Putamen (tissue), 1 donor: ENCODE results near the gene USP15.

Source experiments
- DNase-seq: peaks from one replicate; pipeline ENCODE4 v3.0.0-alpha.2; 2016; ENCODE audit warnings: low spot score

USP15 gene

DNA sequence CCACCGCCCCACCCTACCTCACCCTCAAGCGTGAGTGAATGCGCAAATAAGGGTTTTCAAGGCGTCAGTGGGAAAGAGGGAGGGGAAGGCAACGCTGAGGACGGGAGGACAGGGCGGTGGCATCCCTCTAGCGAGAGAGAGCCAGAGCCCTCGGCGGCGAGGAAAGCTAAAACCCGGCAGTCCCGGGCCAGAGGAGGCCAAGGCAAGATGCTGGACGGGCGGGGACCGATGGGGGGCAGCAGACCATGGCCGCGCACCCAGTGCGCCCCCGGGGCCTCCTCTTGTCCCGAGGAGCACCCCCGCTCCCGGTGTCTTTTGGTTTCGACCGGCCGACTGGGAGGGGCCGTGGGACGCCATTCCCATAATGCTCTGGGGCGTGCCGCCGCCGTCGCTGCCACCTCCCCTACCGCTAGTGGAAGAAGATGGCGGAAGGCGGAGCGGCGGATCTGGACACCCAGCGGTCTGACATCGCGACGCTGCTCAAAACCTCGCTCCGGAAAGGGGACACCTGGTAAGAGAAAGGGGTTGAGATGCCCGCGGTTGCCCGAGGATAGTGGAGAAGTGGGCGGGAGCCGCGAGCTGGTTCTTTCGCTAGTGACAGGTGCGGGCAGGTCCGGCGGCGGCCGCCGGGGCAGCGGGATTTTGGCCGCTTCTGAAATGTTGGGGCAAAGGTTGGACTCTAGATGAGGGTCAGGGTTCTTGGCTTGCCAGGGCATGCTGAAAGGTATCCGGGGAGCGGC is at the start of gene USP15:
Gene USP15, plus strand, starts transcription at position 412 of the 740 bp plus-strand sequence. Its CDS starts 11 bp downstream, at position 423.
- peak; percentile 95 for DNase-seq

DNA sequence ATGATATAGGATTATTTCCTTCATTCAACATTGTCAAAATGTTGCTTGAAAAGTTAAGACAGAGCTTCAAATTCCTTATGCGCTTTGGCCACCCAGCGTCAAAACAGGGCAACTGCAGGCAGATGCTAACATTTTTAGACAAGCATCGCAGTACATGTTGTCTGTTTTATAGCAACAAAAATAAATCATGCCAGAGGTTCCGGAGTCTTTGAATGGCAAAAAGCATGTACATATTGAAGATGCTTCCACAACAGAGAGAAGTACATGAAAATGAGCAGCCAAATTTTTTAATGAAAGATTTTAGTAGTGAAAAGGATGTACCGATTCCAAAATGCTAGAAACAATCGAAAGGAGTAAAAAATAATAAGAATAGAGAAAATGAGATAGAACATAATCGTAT is 49.8 kb upstream of the USP15 start:
- no peak for DNase-seq

DNA sequence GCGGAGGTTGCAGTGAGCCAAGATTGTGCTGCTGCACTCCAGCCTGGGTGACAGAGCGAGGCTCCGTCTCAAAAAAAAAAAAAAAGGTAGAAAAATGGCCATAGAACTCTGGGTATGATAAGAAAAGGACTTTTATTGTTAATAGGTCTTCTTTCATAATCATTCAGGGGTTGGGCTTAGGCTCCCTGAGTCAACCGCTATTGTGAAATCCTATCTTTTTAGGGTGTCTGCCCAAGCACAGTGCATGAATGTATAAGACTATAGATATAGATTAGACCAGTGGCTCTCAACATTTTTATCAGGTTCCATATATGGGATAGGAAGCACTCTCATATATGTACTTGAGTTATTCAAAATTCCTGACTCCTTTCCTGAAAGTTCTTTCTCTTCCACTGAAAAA is 48.7 kb upstream of the USP15 start:
- DNase-seq: no peak

DNA sequence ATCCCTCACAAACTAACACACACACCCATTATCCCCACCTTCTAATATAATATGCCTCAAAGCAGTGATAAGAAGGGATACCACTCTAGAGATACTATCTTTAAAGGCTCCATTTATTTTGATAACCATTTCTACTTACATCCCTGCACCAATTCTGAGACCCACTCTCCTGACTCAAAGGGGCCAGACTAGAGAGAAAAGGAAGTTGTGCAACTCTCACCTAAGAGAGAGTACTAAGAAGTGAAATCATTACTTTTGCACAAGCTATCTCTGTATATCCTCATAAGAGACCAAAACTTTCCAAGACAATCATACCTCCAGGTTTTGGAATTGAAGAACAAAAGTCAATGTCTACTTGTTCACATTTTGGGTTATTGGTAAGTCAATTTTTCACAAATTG is 45.4 kb upstream of the USP15 start:
- no peak for DNase-seq

DNA sequence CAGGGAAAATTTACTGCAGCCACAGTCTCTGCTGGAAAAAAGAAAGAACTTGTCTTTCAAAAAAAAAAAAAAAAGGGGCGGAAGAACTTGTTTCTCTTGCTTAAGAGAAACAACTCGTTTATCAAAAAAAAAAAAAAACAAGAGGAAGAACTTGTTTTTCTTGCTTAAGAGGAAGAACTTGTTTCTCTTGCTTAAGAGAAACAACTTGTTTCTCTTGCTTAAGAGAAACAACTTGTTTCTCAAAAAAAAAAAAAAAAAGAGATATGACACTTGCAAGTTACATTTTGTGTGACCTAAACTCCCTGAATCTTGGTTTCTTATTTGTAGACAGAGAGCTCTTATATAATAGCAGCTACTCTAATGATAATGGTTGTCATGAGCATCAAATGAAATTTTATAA is 44.7 kb upstream of the USP15 start:
- no peak for DNase-seq

DNA sequence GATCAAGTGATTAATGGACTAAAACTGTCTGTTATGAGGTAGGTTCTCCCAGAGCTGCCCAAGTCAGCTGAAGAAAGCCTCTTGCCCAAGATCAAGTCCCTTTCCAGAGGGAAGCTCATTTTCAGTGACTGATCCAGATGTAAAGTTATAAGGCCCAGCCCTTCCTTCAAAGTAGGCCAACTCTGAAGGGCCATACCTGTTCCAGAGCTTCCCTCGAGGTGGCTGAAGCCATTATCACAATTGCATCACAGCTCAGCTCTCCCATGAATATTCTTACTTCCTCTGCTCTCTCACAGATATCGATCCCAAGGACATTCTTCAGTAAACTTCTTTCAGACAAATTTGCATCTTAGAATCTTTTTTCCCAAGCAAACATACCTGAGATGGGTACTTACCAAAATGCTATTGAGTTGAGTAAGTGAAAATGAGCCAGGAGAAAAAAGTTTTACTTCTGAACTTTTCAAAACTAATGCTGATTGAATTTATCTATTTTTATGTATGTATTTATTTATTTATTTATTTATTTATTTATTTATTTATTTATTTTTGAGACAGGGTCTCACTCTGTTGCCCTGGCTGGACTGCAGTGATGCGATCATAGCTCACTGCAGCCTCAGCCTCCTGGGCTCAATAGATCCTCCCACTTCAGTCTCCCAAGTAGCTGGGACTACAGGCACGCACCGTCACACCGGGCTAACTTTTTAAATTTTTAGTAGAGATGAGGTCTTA is 42.6 kb upstream of the USP15 start:
- DNase-seq: no peak

DNA sequence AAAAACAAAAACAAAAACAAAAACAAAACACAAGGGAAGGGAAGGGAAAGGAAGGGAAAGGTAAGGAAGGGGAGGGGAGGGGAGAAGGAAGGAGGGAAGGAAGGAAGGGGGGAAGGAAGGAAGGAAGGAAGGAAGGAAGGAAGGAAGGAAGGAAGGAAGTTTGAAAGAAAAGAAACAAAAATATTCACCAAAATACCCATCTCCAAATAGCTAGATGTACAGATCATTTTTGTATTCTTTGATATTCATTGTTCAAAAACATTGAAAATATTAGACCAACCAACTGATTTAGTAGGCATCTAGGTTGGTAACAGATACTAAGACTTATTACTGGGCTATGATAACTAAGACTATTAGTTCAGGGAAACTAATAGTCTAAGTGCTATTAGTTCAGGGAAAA is 39.1 kb upstream of the USP15 start:
- DNase-seq: no peak

DNA sequence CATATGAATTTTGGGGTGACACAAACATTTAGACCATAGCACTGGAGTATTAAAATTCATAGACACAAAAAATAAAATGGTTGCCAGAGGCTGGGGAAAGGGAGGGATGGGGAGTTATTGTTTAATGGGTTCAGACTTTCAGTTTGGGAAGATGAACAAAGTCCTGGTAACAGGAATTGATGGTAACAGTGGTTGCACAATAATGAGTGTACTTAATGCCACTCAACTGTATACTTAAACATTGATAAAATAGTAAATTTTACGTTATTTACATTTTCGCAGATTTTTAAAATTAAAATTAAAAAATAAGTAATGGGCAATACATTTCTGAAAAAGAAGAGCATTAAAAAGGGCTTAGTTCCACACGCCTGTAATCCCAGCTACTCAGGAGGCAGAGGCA is 35.6 kb upstream of the USP15 start:
- DNase-seq: no peak

DNA sequence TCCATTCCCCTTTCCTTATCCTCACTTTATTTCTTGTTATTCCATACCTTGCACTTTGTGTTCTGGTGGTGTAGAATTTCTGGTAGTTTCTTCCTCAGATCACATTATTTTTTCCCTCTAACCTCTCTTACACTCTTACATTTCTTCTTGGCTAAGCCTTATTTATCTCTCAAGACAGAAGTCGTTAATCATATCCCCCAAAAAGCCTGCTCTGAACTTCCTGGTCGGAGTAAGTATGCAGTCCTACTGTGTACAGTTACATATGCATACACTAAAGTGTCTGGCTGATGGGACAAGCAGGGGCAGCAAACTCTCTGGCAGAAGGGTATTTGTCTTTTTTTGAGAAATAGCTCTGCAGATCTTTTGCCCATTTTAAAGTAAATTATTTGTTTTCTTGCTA is 33.1 kb upstream of the USP15 start:
- no peak for DNase-seq

DNA sequence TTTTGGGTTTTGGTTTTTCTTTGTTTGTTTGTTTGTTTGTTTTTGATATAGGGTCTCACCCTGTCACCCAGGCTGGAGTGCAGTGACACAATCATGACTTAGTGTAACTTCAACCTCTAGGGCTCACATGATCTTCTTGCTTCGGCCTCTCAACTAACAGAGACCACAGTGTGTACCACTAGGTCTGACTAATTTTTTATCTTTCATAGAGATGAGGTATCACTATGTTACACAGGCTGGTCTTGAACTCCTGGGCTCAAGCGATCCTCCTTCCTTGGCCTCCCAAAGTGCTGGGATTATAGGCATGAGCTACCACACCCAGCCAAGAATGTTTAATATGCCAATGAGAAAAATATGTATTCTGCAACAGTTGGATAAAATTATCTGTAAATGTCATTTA is 29.6 kb upstream of the USP15 start:
- DNase-seq: no peak

DNA sequence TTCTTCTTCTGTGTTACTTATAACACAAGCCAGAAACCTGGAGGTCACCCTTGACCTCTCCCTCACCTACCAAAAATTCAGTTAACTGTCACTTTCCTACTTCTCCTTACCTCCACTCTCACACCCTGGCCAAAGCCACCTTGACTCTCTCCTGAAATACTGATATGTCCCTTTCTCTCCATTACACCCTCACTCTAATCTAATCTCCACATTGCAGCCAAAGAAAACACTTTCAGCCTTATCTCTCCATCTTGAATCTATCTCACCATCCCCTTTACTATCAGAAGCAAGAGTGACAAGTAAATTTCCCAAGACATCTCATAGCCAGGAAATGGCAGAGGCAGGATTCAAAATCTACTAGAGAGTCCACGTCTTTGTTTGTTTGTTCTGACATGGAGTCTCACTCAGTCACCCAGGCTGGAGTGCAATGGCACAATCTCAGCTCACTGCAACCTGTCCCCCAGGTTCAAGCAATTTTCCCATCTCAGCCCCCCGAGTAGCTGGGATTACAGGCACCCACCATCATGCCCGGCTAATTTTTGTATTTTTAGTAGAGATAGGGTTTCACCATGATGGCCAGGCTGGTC is 28.0 kb upstream of the USP15 start:
- no peak for DNase-seq

DNA sequence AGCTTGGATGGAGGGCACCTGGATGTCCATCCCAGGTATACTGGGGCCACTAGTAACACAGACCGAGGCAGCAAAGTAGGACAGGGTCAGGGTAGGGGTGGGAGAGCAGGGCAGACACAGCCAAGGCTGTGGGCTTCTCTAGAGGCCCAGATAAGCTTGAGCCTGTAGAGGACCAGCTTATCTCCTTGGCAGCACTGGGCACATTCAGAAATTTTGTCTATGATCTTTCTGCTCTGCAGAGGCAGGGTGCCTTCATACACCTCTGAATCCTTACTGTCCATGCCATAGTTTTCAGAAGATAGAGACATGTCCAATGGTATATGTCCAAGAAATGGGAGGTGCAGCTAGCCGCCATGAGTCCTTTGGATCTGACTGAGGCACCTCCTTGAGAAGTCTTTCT is 26.4 kb upstream of the USP15 start:
- DNase-seq: no peak

DNA sequence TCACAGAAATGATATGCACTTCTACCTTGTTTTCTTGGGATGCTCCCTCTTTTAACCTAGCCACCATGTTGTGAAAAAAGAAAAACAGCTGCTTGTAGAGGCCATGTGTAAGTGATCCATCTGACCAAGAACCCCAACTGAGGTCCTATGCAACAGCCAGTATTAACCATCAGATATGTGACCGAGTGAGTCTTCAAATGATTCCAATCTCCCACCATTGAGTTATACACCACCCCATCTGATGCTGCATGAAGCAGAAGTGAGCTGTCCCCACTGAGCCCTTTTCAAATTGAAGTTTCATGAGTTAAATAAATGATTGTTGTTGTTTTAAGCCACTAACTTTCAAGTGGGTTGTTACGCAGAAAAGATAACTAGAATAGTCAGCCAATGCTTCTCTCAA is 20.6 kb upstream of the USP15 start:
- no peak for DNase-seq

DNA sequence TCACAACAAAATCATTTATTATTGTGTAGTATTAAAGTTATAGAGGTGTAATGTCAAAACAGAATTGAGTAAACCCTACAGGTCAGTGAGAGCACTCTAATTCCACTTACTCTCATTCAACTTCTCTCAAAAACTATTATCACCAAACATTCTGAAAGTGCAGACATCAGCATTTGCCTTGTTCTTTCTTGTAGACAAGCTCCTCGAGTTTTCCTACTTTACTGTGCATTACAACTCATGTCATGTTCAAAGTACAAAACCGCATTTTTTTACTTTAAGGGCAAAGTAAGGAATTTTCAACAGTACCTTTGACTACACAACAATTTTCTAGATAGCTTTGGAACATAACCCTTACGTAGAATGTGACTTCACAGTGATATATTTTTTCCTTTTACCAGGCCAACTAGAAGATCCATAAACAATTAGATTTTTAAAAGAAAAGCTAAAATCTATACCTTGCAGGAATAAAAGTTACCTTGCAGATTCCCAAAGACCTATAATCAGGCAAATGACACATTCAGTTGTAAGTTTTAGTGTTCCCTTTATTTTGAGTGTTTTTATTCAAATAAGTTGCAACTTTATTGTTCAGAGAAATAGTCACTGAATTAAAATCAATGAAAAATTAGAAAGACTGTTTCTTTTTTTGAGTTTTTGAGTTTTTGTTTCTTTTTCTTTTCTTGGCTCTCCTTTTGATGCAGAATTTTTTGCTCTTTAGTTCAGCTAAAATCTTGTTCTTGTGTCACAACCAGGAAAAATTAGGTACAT is 12.7 kb upstream of the USP15 start:
- DNase-seq: no peak

DNA sequence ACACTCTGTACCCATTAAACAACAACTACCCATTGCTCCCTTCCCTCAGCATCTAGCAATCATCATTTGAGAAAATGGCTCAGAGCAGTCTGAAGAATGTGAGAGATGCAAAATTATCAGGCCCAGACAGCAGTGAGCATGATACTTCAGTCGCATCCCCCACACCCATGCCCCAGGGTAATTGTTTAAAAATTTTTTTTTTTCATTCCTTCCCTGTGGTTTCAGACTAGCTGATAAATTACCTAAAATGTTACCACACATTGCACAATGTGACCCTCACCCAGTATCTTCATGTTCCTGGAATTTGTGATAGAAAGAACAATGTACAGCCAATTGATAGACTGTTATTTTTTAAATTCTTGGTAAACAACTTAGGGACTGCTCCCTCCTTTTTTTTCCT is 11.3 kb upstream of the USP15 start:
- DNase-seq: no peak

DNA sequence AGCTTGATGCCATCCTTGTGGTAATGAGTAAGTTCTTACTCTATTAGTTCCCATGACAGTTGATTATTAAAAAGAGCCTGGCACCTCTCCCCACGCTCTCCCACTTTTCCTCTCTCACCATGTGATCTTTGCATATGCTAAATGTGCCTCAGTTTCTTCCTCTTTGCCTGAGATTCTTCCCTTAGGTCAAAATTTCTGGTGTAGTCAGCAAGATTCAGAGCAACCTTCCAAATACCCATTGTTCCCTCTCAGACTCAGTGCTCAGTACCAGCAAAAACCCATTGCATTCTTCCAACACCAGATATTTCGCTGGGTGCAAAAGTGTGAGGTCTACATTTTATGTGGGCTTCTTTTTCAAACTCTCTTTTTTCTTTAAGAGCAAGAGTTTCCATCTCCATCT is 10.8 kb upstream of the USP15 start:
- no peak for DNase-seq

DNA sequence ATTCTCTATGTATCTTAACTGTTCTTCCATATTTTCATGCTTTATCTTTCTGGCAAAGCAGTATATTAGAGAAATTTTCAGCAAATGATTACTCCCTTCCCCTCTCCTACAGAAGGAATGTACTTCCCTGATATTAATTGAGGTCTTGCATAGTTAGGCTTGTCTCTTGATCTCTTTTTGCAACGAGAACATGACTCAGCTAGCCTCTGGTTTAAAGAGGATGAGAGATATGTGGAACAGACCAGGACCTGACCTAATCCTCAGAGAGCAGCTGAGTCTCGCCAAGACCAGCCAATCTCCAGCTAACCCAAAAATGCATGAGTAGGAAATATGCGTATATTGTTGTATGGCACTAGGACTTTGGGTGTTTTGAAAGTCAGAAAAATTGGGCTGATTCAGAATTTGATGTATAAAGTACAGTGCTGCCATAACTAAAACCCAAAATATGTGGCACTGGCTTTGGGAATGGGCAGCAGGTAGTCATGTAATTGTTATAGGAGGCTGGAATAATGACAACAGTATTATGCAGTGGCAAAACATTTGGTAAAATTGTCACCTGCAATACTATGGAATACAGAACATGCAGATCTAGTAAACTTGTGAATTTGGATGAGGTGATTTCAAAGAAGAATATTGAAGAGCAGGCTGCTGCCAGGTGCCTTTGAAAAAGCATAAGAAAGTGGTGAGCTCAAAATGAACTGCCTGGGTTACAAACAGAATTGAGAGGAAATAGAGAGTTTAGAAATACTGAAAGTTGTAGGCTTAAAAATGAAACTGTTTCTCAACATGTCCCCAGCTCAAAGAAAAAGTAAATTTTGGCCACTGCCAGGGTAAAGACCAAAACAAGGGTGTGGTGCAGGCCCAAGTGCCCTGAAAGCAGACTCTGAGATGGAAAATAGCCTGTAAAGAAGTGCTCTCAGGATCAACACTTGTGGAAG is 9.3 kb upstream of the USP15 start:
- no peak for DNase-seq

DNA sequence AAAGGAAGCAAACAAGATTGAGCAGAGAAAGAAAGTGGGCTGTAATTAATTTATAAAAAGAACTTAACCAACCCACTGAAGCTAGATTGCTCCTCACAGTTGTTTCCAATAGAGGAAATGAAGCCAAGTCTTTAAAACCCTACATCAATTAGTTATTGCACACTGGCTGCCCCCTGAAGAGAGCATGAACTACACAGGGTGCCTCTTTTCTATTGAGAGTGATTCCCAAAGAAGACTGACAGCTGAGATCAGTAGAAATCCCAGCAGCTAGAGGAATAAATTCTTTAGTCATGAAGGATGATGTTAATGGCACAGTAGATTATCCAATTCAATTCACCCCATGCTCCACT is 8.6 kb upstream of the USP15 start:
- DNase-seq: no peak

DNA sequence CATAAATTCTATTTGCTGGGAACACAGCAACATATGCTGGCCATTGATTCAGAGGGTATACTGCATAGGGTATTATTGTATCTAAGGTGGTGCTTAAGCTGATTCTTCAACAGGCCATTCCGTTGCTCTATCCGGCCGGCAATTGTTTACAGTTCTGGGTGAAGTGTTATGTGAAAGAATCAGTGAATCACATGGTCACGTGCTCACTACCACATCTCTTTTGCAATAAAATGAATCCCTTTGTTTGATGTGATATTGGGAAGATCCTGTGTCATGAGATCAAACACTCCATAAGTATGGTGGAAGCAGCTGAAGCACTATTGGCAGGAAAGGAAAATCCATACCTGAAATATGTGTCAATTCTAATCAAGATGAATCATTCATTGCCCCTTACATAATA is 7.6 kb upstream of the USP15 start:
- DNase-seq: no peak

DNA sequence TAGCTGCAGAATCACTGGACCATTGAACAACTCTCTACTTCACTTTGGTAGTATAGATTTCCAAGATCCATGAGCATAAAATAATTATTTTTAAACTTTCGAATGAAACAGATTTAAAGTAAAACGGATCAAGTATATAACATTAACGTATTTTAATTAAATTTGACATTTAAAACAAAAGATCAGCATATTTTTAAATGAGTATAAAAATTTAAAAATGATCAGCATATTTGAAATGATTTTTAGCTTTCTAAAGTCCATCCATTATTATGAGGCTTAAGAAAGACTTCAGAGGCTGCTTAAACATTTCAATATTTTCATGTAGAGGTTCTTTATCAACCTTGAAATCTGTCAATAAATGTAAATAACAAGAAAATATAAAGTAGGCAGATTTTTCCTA is 5.2 kb upstream of the USP15 start:
- DNase-seq: no peak

DNA sequence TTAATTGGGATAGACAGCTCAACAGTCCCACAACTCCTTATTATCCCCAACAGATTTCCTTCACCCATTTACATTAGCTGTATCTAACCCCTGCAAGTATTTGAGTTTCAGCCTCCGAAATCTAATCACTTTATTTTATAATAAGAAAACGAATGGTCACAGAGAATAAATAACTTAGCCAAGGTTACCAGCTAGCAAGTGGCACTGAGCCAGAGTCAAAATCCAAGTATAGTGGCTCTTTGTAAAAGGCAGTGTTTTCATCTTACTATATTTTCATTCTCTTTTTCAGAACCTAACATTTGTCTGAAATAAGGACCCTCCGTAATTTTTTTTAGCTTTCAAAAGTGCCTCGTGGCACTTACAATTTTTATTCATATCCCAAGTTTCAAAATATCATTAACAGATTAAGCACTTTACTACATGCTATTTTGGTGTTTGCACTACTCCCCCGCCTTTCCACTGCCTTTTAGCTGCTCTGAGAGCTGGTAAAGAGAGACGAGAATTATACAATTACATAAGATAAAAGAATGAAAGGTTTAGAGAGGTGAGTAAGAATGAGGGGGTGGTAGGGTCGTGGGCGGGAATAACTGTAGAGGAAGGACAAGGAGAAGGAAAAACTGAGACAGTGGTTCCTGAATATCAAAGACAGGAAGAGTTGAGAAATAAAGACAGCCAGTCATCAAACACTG is 3.7 kb upstream of the USP15 start:
- peak; percentile 68 for DNase-seq
